Breast epithelium (tissue), 4 donors: ENCODE measurements around the gene TBC1D2. TPM values are rescaled to one million over a fixed set of nuclear protein-coding genes. Genes with fewer than 3 reads are reported as not detected.
A peak's percentile ranks its signal among the peaks of the same experiment; 100 is the strongest.

ENCODE experiments used
- DNase-seq, 2 donors: peaks; one replicate each; pipeline ENCODE4 v3.0.0-alpha.2; 2019; ENCODE audit warnings: low spot score in 2 of 2
- H3K27ac ChIP-seq, 2 donors: fragments of 200-600 bp; sonication (generic) in 1 of 2; one replicate each; pipeline ENCODE4 v1.5.1; 2016 to 2019; ENCODE audit warnings: mild to moderate bottlenecking in 1 of 2
- H3K27me3 ChIP-seq, 2 donors: fragments of 200-600 bp; sonication (generic) in 1 of 2; one replicate each; pipeline versions ENCODE4 v1.5.1 to v1.6.0; 2017 to 2019; ENCODE audit warnings: control low read depth in 1 of 2, mild to moderate bottlenecking in 1 of 2
- H3K36me3 ChIP-seq: fragments of 200-600 bp; one replicate; pipeline ENCODE4 v1.5.1; 2019
- H3K4me1 ChIP-seq, 2 donors: fragments of 200-600 bp; sonication (generic); one replicate each; pipeline ENCODE4 v1.5.1; 2016 to 2019; ENCODE audit warnings: control low read depth in 1 of 2
- H3K4me3 ChIP-seq, 3 donors: fragments of 200-600 bp; sonication (generic); 1 replicate in 2 of 3; 2 replicates in 1 of 3; pipeline ENCODE4 v1.5.1; 2016 to 2019; ENCODE audit warnings: mild to moderate bottlenecking in 3 of 3, moderate library complexity in 2 of 3
- H3K9me3 ChIP-seq, 2 donors: fragments of 200-600 bp; sonication (generic) in 1 of 2; one replicate each; pipeline ENCODE4 v1.5.1; 2016 to 2019; ENCODE audit warnings: control low read depth in 1 of 2
- CTCF ChIP-seq, 3 donors: fragments of 450-650 bp; IDR thresholded peaks; one replicate each; pipeline ENCODE4 v1.5.1; 2016 to 2017; ENCODE audit warnings: antibody characterized with exemption in 3 of 3, mild to moderate bottlenecking in 3 of 3, moderate library complexity in 3 of 3
- POLR2A ChIP-seq: fragments of 450-650 bp; IDR thresholded peaks from one replicate; pipeline ENCODE4 v1.6.1; 2016; ENCODE audit warnings: antibody characterized with exemption, mild to moderate bottlenecking, moderate library complexity
- POLR2AphosphoS5 ChIP-seq, 3 donors: sonication (generic); formaldehyde crosslinking; IDR thresholded peaks; one replicate each; pipeline ENCODE4 v1.6.1; 2017; ENCODE audit warnings: antibody characterized with exemption in 3 of 3
- intact Hi-C: fragments of 100-400 bp; cut with DNase I; formaldehyde crosslinking; loops from one replicate; pipeline ENCODE4 v1.15.1; 2023; ENCODE audit warnings: low total_unique reads
- total RNA-seq, 3 donors: library from RNA; depleted of rRNA; stranded (reverse); fragments of >200 nt; gene quantifications; one replicate each; pipeline ENCODE4 v1.1.0, GENCODE V29; 2016

The TBC1D2 gene
- total RNA-seq, 3 donors from 2014 or later = 10.8 to 17.1 (median 13.6) TPM

GRCh38 chr9:98232926-98233325 is 22.5 kb downstream of the TBC1D2 start:
- H3K4me3 ChIP-seq = no peak overlapping the region
- no peaks in the 10 kb centered on the region for H3K4me1 ChIP-seq
- DNase-seq = no peak
- no peaks in the 10 kb centered on the region for H3K27me3 ChIP-seq
- intact Hi-C loops = no loop called here
- H3K36me3 ChIP-seq = no peaks in the 10 kb centered on the region
- no peak overlapping the region for H3K27ac ChIP-seq
- no peaks in the 10 kb centered on the region for H3K9me3 ChIP-seq
- TF ChIP-seq CTCF (IDR thresholded peaks at IDR 0.05) (no peak), POLR2AphosphoS5 (IDR thresholded peaks at IDR 0.05) (no peak), POLR2A (no peak)

GRCh38 chr9:98231770-98232478 is 23.5 kb downstream of the TBC1D2 start:
- no peaks in the 10 kb centered on the region for H3K9me3 ChIP-seq
- no peaks in the 10 kb centered on the region for H3K4me1 ChIP-seq
- intact Hi-C loops = no loop called here
- TF ChIP-seq CTCF (IDR thresholded peaks at IDR 0.05) = no peak
- TF ChIP-seq POLR2A = no peak
- TF ChIP-seq POLR2AphosphoS5 (IDR thresholded peaks at IDR 0.05) = no peak
- H3K36me3 ChIP-seq = no peaks in the 10 kb centered on the region
- no peak overlapping the region for H3K27ac ChIP-seq
- no peaks in the 10 kb centered on the region for H3K27me3 ChIP-seq
- DNase-seq = no peak
- no peak overlapping the region for H3K4me3 ChIP-seq

GRCh38 chr9:98230789-98231188 is 24.7 kb downstream of the TBC1D2 start:
- H3K9me3 ChIP-seq = no peaks in the 10 kb centered on the region
- H3K36me3 ChIP-seq = no peaks in the 10 kb centered on the region
- intact Hi-C loops = no loop called here
- H3K4me1 ChIP-seq = no peaks in the 10 kb centered on the region
- no peaks in the 10 kb centered on the region for H3K27me3 ChIP-seq
- no peak for TF ChIP-seq POLR2A
- TF ChIP-seq POLR2AphosphoS5 (IDR thresholded peaks at IDR 0.05) = no peak
- TF ChIP-seq CTCF (IDR thresholded peaks at IDR 0.05) = no peak
- no peak overlapping the region for H3K27ac ChIP-seq
- H3K4me3 ChIP-seq = no peak overlapping the region
- DNase-seq = no peak

- H3K4me3 ChIP-seq = no peak overlapping the region
- no peaks in the 10 kb centered on the region for H3K4me1 ChIP-seq
- TF ChIP-seq CTCF (IDR thresholded peaks at IDR 0.05) (no peak), POLR2AphosphoS5 (IDR thresholded peaks at IDR 0.05) (no peak), POLR2A (no peak)
- H3K27ac ChIP-seq = no peak overlapping the region
- no peaks in the 10 kb centered on the region for H3K27me3 ChIP-seq
- no peak for DNase-seq
- H3K9me3 ChIP-seq = no peaks in the 10 kb centered on the region
- H3K36me3 ChIP-seq = no peaks in the 10 kb centered on the region
- intact Hi-C loops = no loop called here
These were observed 25.1 kb downstream of the TBC1D2 start for GRCh38 chr9:98230304-98230703.

- Histone ChIP-seq H3K27me3 (no peaks in the 10 kb centered on the region), H3K36me3 (no peaks in the 10 kb centered on the region), H3K4me1 (no peaks in the 10 kb centered on the region), H3K27ac (peak overlapping the region in 1 of 2 donors; percentile 32), H3K9me3 (no peaks in the 10 kb centered on the region), H3K4me3 (no peak overlapping the region)
- intact Hi-C loops = no loop called here
- DNase-seq = no peak
- TF ChIP-seq CTCF (IDR thresholded peaks at IDR 0.05) (no peak), POLR2A (no peak)
These were observed 25.8 kb downstream of the TBC1D2 start for GRCh38 chr9:98229620-98230019.
